Colonic mucosa (tissue), 4 donors: Measurements from ENCODE around the gene VPS52. TPM values are rescaled to one million over a fixed set of nuclear protein-coding genes. Genes with fewer than 3 reads are reported as not detected.

ENCODE experiments used
- DNase-seq: peaks from one replicate; pipeline ENCODE4 v3.0.0-alpha.2; 2020
- H3K27ac ChIP-seq: fragments of 200-600 bp; one replicate; pipeline ENCODE4 v1.8.0; 2021
- H3K27me3 ChIP-seq: fragments of 200-600 bp; one replicate; pipeline ENCODE4 v1.8.0; 2021
- H3K36me3 ChIP-seq: fragments of 200-600 bp; one replicate; pipeline ENCODE4 v1.8.0; 2021
- H3K4me1 ChIP-seq: fragments of 200-600 bp; one replicate; pipeline ENCODE4 v1.8.0; 2021; ENCODE audit warnings: mild to moderate bottlenecking
- H3K4me3 ChIP-seq: fragments of 200-600 bp; one replicate; pipeline ENCODE4 v1.8.0; 2021
- H3K9ac ChIP-seq, 2 donors: one replicate each; pipeline ENCODE4 v1.7.0; 2013; ENCODE audit warnings: control low read depth in 2 of 2, low read depth in 2 of 2, low read length in 2 of 2
- H3K9me3 ChIP-seq: fragments of 200-600 bp; one replicate; pipeline ENCODE4 v1.8.0; 2021
- CTCF ChIP-seq: fragments of 200-600 bp; IDR thresholded peaks from one replicate; pipeline ENCODE4 v1.8.0; 2022; ENCODE audit warnings: antibody characterized with exemption, mild to moderate bottlenecking
- intact Hi-C: fragments of 100-400 bp; cut with DNase I; formaldehyde crosslinking; loops from one replicate; pipeline ENCODE4 v1.14.1; 2022
- total RNA-seq, 2 donors: library from RNA; stranded (reverse); fragmentation: NEBNext Ultra II Directional in 1 of 2; extraction: Animal tissue kit (Norgen Biotek cat#: 25700) in 1 of 2; gene quantifications; one replicate each; pipeline ENCODE4 v1.2.1, GENCODE V29; 2021
- donor health status: healthy.
- donor health status: DM: no; HTN: no; CAD: no.
- donor health status: DM: no; HTN: no; CAD: no.

VPS52 gene
- total RNA-seq, 2 donors from 2014 or later, result 48.4 to 73.2 TPM

- no peaks in the 10 kb centered on the region for H3K9me3 ChIP-seq
- peak overlapping the region; percentile 79 for H3K4me3 ChIP-seq
- no peaks in the 10 kb centered on the region for H3K27me3 ChIP-seq
- DNase-seq, result no peak
- H3K27ac ChIP-seq, result peak overlapping the region; percentile 100
- no peak for TF ChIP-seq CTCF
- no peaks in the 10 kb centered on the region for H3K36me3 ChIP-seq
- H3K9ac ChIP-seq, result peak overlapping the region; percentile 89 to 99
- intact Hi-C loops, result loop anchor here (10.0 kb wide), 1 partner anchor 102 kb away; the partner anchor contains the start of genes CUTA and PHF1
- peaks cover 16% of the 10 kb centered on the region for H3K4me1 ChIP-seq
Measured at GRCh38 chr6:33313105-33313708, 41.5 kb upstream of the VPS52 start.

GRCh38 chr6:33312361-33313104 lies 40.9 kb upstream of the VPS52 start:
- DNase-seq, result peak; percentile 94
- no peak for TF ChIP-seq CTCF
- no peaks in the 10 kb centered on the region for H3K27me3 ChIP-seq
- H3K9ac ChIP-seq, result peak overlapping the region; percentile 89 to 99
- peak overlapping the region; percentile 79 for H3K4me3 ChIP-seq
- intact Hi-C loops, result loop anchor here (10.0 kb wide), 1 partner anchor 102 kb away; the partner anchor contains the start of genes CUTA and PHF1
- peaks cover 16% of the 10 kb centered on the region for H3K4me1 ChIP-seq
- H3K36me3 ChIP-seq, result no peaks in the 10 kb centered on the region
- H3K9me3 ChIP-seq, result no peaks in the 10 kb centered on the region
- peak overlapping the region; percentile 100 for H3K27ac ChIP-seq

GRCh38 chr6:33306356-33306755 lies 34.7 kb upstream of the VPS52 start:
- Histone ChIP-seq H3K27me3 (no peaks in the 10 kb centered on the region), H3K9me3 (no peaks in the 10 kb centered on the region), H3K27ac (no peak overlapping the region), H3K4me3 (no peak overlapping the region), H3K4me1 (peaks cover 3% of the 10 kb centered on the region), H3K36me3 (peaks cover 3% of the 10 kb centered on the region), H3K9ac (no peak overlapping the region)
- DNase-seq, result no peak
- no peak for TF ChIP-seq CTCF
- intact Hi-C loops, result no loop called here

GRCh38 chr6:33305052-33305451 lies 33.4 kb upstream of the VPS52 start:
- Histone ChIP-seq H3K36me3 (peaks cover 3% of the 10 kb centered on the region), H3K27ac (no peak overlapping the region), H3K27me3 (no peaks in the 10 kb centered on the region), H3K4me1 (peaks cover 6% of the 10 kb centered on the region), H3K4me3 (no peak overlapping the region), H3K9ac (no peak overlapping the region), H3K9me3 (no peaks in the 10 kb centered on the region)
- no peak for DNase-seq
- intact Hi-C loops, result no loop called here
- no peak for TF ChIP-seq CTCF

- no peaks in the 10 kb centered on the region for H3K9me3 ChIP-seq
- intact Hi-C loops, result no loop called here
- no peaks in the 10 kb centered on the region for H3K27me3 ChIP-seq
- H3K4me1 ChIP-seq, result peaks cover 9% of the 10 kb centered on the region
- no peak for DNase-seq
- no peak overlapping the region for H3K27ac ChIP-seq
- TF ChIP-seq CTCF, result no peak
- H3K36me3 ChIP-seq, result peaks cover 3% of the 10 kb centered on the region
- no peak overlapping the region for H3K4me3 ChIP-seq
- no peak overlapping the region for H3K9ac ChIP-seq
Measured at GRCh38 chr6:33304216-33304615, 32.5 kb upstream of the VPS52 start.
